HUES6 (cell line): ENCODE measurements around the gene FAM162A.
"Not testable (repeated sequence)": the region's sequence is repeated elsewhere in the genome, so short reads cannot be mapped to it uniquely, and the experiment has no call there.

Experiments used
- H3K27ac ChIP-seq: 2 replicates; pipeline ENCODE4 v1.7.0; 2013; ENCODE audit warnings: low read depth, mild to moderate bottlenecking, low read length, inconsistent platforms
- H3K27me3 ChIP-seq: 2 replicates; pipeline ENCODE4 v1.6.1; 2013; ENCODE audit warnings: low read length; ENCODE audit not compliant: control insufficient read depth, insufficient read depth
- H3K36me3 ChIP-seq: 2 replicates; pipeline ENCODE4 v1.6.1; 2013; ENCODE audit warnings: low read length; ENCODE audit not compliant: control insufficient read depth, insufficient read depth
- H3K4me1 ChIP-seq: 2 replicates; pipeline ENCODE4 v1.6.1; 2013; ENCODE audit warnings: low read length; ENCODE audit not compliant: control insufficient read depth, insufficient read depth
- H3K4me3 ChIP-seq: 2 replicates; pipeline ENCODE4 v1.5.1; 2013; ENCODE audit warnings: low read depth, low read length
- H3K9ac ChIP-seq: one replicate; pipeline ENCODE4 v1.6.1; 2013; ENCODE audit warnings: mild to moderate bottlenecking, low read length
- H3K9me3 ChIP-seq: 2 replicates; pipeline ENCODE4 v1.6.1; 2013; ENCODE audit warnings: low read depth, low read length; ENCODE audit not compliant: control insufficient read depth, insufficient read depth

FAM162A gene

GRCh38 chr3:122357828-122358702 is 25.9 kb upstream of the FAM162A start:
- Histone ChIP-seq H3K4me3 (no peak overlapping the region), H3K27ac (no peak overlapping the region), H3K27me3 (no peaks in the 10 kb centered on the region), H3K36me3 (peaks cover 28% of the 10 kb centered on the region), H3K9me3 (no peaks in the 10 kb centered on the region), H3K4me1 (peaks cover 2% of the 10 kb centered on the region; the same call in 1 of the 2 replicates), H3K9ac (no peak overlapping the region)

GRCh38 chr3:122358703-122359032 is 25.3 kb upstream of the FAM162A start:
- peaks cover 6% of the 10 kb centered on the region; the same call in 1 of the 2 replicates for H3K4me1 ChIP-seq

DNA sequence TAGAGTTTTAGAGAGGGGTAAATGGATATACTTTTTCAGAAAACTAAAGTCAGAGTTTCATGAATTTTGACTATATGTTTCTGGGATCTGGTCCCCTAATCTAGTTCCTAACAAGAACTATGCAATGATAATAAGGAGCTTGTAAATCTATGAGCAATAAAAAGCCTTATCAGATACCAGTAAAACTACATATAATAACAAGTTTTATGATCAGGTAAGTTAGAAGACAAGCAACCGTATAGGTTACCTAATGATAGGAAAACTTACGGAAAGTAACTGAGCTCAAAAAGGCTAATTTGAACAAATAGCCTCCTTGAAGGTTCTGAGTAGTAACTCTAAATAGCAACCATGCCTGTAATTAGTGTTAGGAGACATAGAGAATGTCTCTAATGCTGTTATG is 22.0 kb upstream of the FAM162A start:
- H3K27ac ChIP-seq: no peak overlapping the region
- H3K4me3 ChIP-seq: no peak overlapping the region
- no peak overlapping the region for H3K9ac ChIP-seq
- H3K36me3 ChIP-seq: peaks cover 53% of the 10 kb centered on the region
- H3K4me1 ChIP-seq: peaks cover 6% of the 10 kb centered on the region; the same call in 1 of the 2 replicates
- no peaks in the 10 kb centered on the region for H3K9me3 ChIP-seq
- no peaks in the 10 kb centered on the region for H3K27me3 ChIP-seq

More at GRCh38 chr3:122358703-122359032, 25.3 kb upstream of the FAM162A start:
- no peaks in the 10 kb centered on the region for H3K27me3 ChIP-seq
- H3K27ac ChIP-seq: no peak overlapping the region
- peaks cover 28% of the 10 kb centered on the region for H3K36me3 ChIP-seq
- H3K4me3 ChIP-seq: no peak overlapping the region
- no peaks in the 10 kb centered on the region for H3K9me3 ChIP-seq
- H3K9ac ChIP-seq: no peak overlapping the region

- Histone ChIP-seq H3K9me3 (no peaks in the 10 kb centered on the region), H3K9ac (no peak overlapping the region), H3K4me3 (no peak overlapping the region), H3K4me1 (peaks cover 6% of the 10 kb centered on the region; the same call in 1 of the 2 replicates), H3K27me3 (no peaks in the 10 kb centered on the region), H3K36me3 (peaks cover 67% of the 10 kb centered on the region), H3K27ac (no peak overlapping the region)
Measured at GRCh38 chr3:122364490-122364889, 19.5 kb upstream of the FAM162A start.

GRCh38 chr3:122365073-122365472 is 18.9 kb upstream of the FAM162A start:
- Histone ChIP-seq H3K9me3 (no peaks in the 10 kb centered on the region), H3K36me3 (peaks cover 72% of the 10 kb centered on the region), H3K4me3 (no peak overlapping the region), H3K9ac (no peak overlapping the region), H3K27ac (no peak overlapping the region), H3K4me1 (peaks cover 6% of the 10 kb centered on the region; the same call in 1 of the 2 replicates), H3K27me3 (no peaks in the 10 kb centered on the region)

- not testable (repeated sequence) for H3K27me3 ChIP-seq, H3K9me3 ChIP-seq, H3K27ac ChIP-seq, H3K4me3 ChIP-seq, H3K4me1 ChIP-seq, H3K9ac ChIP-seq
- H3K36me3 ChIP-seq: peaks cover 79% of the 10 kb centered on the region
Measured at GRCh38 chr3:122365582-122366378, 18.2 kb upstream of the FAM162A start.

GRCh38 chr3:122366379-122366749 is 17.6 kb upstream of the FAM162A start:
- Histone ChIP-seq H3K4me3 (no peak overlapping the region), H3K4me1 (peaks cover 6% of the 10 kb centered on the region; the same call in 1 of the 2 replicates), H3K9ac (no peak overlapping the region), H3K27me3 (no peaks in the 10 kb centered on the region), H3K36me3 (peaks cover 79% of the 10 kb centered on the region), H3K27ac (no peak overlapping the region), H3K9me3 (no peaks in the 10 kb centered on the region)

- no peak overlapping the region for H3K4me3 ChIP-seq
- H3K27ac ChIP-seq: no peak overlapping the region
- no peaks in the 10 kb centered on the region for H3K9me3 ChIP-seq
- no peaks in the 10 kb centered on the region for H3K4me1 ChIP-seq
- peaks cover 24% of the 10 kb centered on the region for H3K36me3 ChIP-seq
- H3K9ac ChIP-seq: no peak overlapping the region
- H3K27me3 ChIP-seq: no peaks in the 10 kb centered on the region
Measured at GRCh38 chr3:122374034-122374433, 9.9 kb upstream of the FAM162A start.

GRCh38 chr3:122377975-122378374 is 6.0 kb upstream of the FAM162A start:
- H3K27me3 ChIP-seq: no peaks in the 10 kb centered on the region
- no peak overlapping the region for H3K9ac ChIP-seq
- H3K4me3 ChIP-seq: no peak overlapping the region
- no peaks in the 10 kb centered on the region for H3K9me3 ChIP-seq
- H3K36me3 ChIP-seq: no peaks in the 10 kb centered on the region; the same call in 1 of the 2 replicates
- no peak overlapping the region for H3K27ac ChIP-seq
- H3K4me1 ChIP-seq: no peaks in the 10 kb centered on the region

- Histone ChIP-seq H3K4me3 (peak within 1 kb of the TSS; percentile 79), H3K9me3 (no peaks in the 10 kb centered on the region), H3K27me3 (no peaks in the 10 kb centered on the region), H3K36me3 (no peaks in the 10 kb centered on the region; the same call in 1 of the 2 replicates), H3K9ac (peak within 1 kb of the TSS; percentile 89), H3K27ac (peak within 1 kb of the TSS; percentile 39), H3K4me1 (peaks cover 9% of the 10 kb centered on the region; the same call in 1 of the 2 replicates)
Measured at GRCh38 chr3:122382888-122383666, 905 bp upstream of the FAM162A start, which contains the start of gene MIX23. TSS of gene MIX23 (minus strand) at chr3:122383231. CDS start at chr3:122383224, 7 bp downstream.
